ENCODE measurements around the gene KYNU.

KYNU gene

DNA sequence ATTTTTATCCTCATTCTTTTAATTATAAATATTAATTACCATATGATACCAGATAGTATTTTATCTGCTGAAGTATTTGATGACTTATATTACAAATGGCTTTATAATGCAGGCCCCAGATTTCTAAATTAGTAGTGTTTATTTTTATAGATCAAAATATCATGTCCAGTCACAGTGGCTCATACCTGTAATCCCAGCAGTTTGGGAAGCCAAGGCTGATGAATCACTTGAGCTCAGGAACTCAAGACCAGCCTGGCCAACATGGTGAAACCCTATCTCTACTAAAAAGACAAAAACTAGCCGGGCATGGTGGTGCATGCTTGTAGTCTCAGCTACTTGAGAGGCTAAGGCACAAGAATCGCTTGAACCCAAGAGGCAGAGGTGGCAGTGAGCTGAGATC lies 151.7 kb downstream of the KYNU start:
- Histone ChIP-seq H3K36me3 (ENCODE audit: insufficient read depth, low read length) (no peaks in the 10 kb centered on the region), H3K27me3 (ENCODE audit: insufficient read depth, low read length, poor library complexity) (no peaks in the 10 kb centered on the region), H3K9ac (ENCODE audit: low read depth, low read length) (no peak overlapping the region), H3K9me3 (ENCODE audit: insufficient read depth, low read length, severe bottlenecking) (no peaks in the 10 kb centered on the region), H3K4me1 (ENCODE audit: insufficient read depth, low read length) (peaks cover 4% of the 10 kb centered on the region; the same call in 1 of the 2 replicates), H3K4me3 (ENCODE audit: low read depth in 1 of 2, low read length in 2 of 2) (no peak overlapping the region), H3K27ac (ENCODE audit: low read length) (no peak overlapping the region), H3K4me2 (ENCODE audit: insufficient read depth, low read length) (no peak overlapping the region), H4K20me1 (ENCODE audit: insufficient read depth, low read length) (no peaks in the 10 kb centered on the region), H3K79me2 (ENCODE audit: insufficient read depth, low read length) (no peaks in the 10 kb centered on the region), H2AFZ (ENCODE audit: low read depth, low read length) (no peak overlapping the region)
- DNase-seq (no peak), ATAC-seq (ENCODE audit: insufficient read depth, low read depth) (no peak)
- TF ChIP-seq EZH2 (IDR thresholded peaks at IDR 0.05; ENCODE audit: borderline replicate concordance, low read depth, low read length, severe bottlenecking) (no peak), CTCF (IDR thresholded peaks at IDR 0.05; ENCODE audit: borderline replicate concordance, extremely low read depth, low read length, poor library complexity, severe bottlenecking) (no peak)

GRCh38 chr2:143030127-143030526 lies 152.7 kb downstream of the KYNU start:
- ATAC-seq (ENCODE audit: insufficient read depth, low read depth): peak; percentile 61
- TF ChIP-seq EZH2 (IDR thresholded peaks at IDR 0.05; ENCODE audit: borderline replicate concordance, low read depth, low read length, severe bottlenecking): no peak
- TF ChIP-seq CTCF (IDR thresholded peaks at IDR 0.05; ENCODE audit: borderline replicate concordance, extremely low read depth, low read length, poor library complexity, severe bottlenecking): no peak
- Histone ChIP-seq H3K27ac (ENCODE audit: low read length) (no peak overlapping the region), H3K9me3 (ENCODE audit: insufficient read depth, low read length, severe bottlenecking) (no peaks in the 10 kb centered on the region), H3K4me1 (ENCODE audit: insufficient read depth, low read length) (peaks cover 8% of the 10 kb centered on the region; the same call in 1 of the 2 replicates), H3K79me2 (ENCODE audit: insufficient read depth, low read length) (no peaks in the 10 kb centered on the region), H2AFZ (ENCODE audit: low read depth, low read length) (no peak overlapping the region), H3K4me3 (ENCODE audit: low read depth in 1 of 2, low read length in 2 of 2) (no peak overlapping the region), H3K36me3 (ENCODE audit: insufficient read depth, low read length) (no peaks in the 10 kb centered on the region), H3K27me3 (ENCODE audit: insufficient read depth, low read length, poor library complexity) (no peaks in the 10 kb centered on the region), H3K9ac (ENCODE audit: low read depth, low read length) (no peak overlapping the region), H4K20me1 (ENCODE audit: insufficient read depth, low read length) (no peaks in the 10 kb centered on the region), H3K4me2 (ENCODE audit: insufficient read depth, low read length) (no peak overlapping the region)
- DNase-seq: no peak

- Histone ChIP-seq H3K4me2 (ENCODE audit: insufficient read depth, low read length) (0 out of 2 replicates have a peak overlapping the region, but pooled peaks have one; percentile 14), H3K79me2 (ENCODE audit: insufficient read depth, low read length) (no peaks in the 10 kb centered on the region), H4K20me1 (ENCODE audit: insufficient read depth, low read length) (no peaks in the 10 kb centered on the region), H2AFZ (ENCODE audit: low read depth, low read length) (no peak overlapping the region; the same call in 1 of the 2 replicates), H3K4me1 (ENCODE audit: insufficient read depth, low read length) (peaks cover 8% of the 10 kb centered on the region; the same call in 1 of the 2 replicates), H3K36me3 (ENCODE audit: insufficient read depth, low read length) (no peaks in the 10 kb centered on the region), H3K27me3 (ENCODE audit: insufficient read depth, low read length, poor library complexity) (no peaks in the 10 kb centered on the region), H3K9ac (ENCODE audit: low read depth, low read length) (no peak overlapping the region; the same call in 1 of the 2 replicates), H3K27ac (ENCODE audit: low read length) (peak overlapping the region; percentile 7; the same call in 1 of the 2 replicates), H3K9me3 (ENCODE audit: insufficient read depth, low read length, severe bottlenecking) (no peaks in the 10 kb centered on the region), H3K4me3 (ENCODE audit: low read depth in 1 of 2, low read length in 2 of 2) (no peak overlapping the region)
- peak; percentile 96 for TF ChIP-seq CTCF (IDR thresholded peaks at IDR 0.05; ENCODE audit: borderline replicate concordance, extremely low read depth, low read length, poor library complexity, severe bottlenecking)
- no peak for TF ChIP-seq EZH2 (IDR thresholded peaks at IDR 0.05; ENCODE audit: borderline replicate concordance, low read depth, low read length, severe bottlenecking)
- peak; percentile 87 for ATAC-seq (ENCODE audit: insufficient read depth, low read depth)
- DNase-seq: peak; percentile 69
Measured at GRCh38 chr2:143034292-143035074, 157.0 kb downstream of the KYNU start.

All from DND-41 (cell line).